NCI-H524 treated with DMSO at 0.1 percent for 48 hours (cell line): ENCODE data around the gene RAB11A.

Source experiments
- DNase-seq: peaks from one replicate; lab custom pipeline; 2025; lab: John Stamatoyannopoulos, UW

The RAB11A gene

GRCh38 chr15:65885668-65886218, 16.5 kb downstream of the RAB11A start:
- DNase-seq = no peak

GRCh38 chr15:65887565-65887964, 18.3 kb downstream of the RAB11A start:
- DNase-seq = no peak

GRCh38 chr15:65888981-65889380, 19.7 kb downstream of the RAB11A start:
- DNase-seq = no peak

- no peak for DNase-seq
Measured at GRCh38 chr15:65893060-65893459, 23.8 kb downstream of the RAB11A start.

- no peak for DNase-seq
Measured at GRCh38 chr15:65896236-65896635, 26.9 kb downstream of the RAB11A start.

GRCh38 chr15:65900488-65900887, 31.2 kb downstream of the RAB11A start:
- no peak for DNase-seq

- no peak for DNase-seq
Measured at GRCh38 chr15:65901336-65901735, 32.0 kb downstream of the RAB11A start.

- no peak for DNase-seq
Measured at GRCh38 chr15:65901836-65902235, 32.5 kb downstream of the RAB11A start.

- no peak for DNase-seq
Measured at GRCh38 chr15:65902373-65902772, 33.1 kb downstream of the RAB11A start.

GRCh38 chr15:65903296-65904073, 34.2 kb downstream of the RAB11A start:
- DNase-seq = no peak

- no peak for DNase-seq
Measured at GRCh38 chr15:65904301-65904700, 35.0 kb downstream of the RAB11A start.

GRCh38 chr15:65906396-65906795, 37.1 kb downstream of the RAB11A start:
- no peak for DNase-seq

GRCh38 chr15:65907661-65908060, 38.4 kb downstream of the RAB11A start:
- no peak for DNase-seq

- DNase-seq = no peak
Measured at GRCh38 chr15:65908876-65909275, 39.6 kb downstream of the RAB11A start.

GRCh38 chr15:65909831-65910230, 40.5 kb downstream of the RAB11A start:
- DNase-seq = no peak

GRCh38 chr15:65910341-65910740, 41.0 kb downstream of the RAB11A start:
- DNase-seq = no peak

- no peak for DNase-seq
Measured at GRCh38 chr15:65912235-65912634, 42.9 kb downstream of the RAB11A start.

GRCh38 chr15:65913631-65914199, 44.4 kb downstream of the RAB11A start:
- DNase-seq = no peak

GRCh38 chr15:65914386-65914785, 45.1 kb downstream of the RAB11A start:
- no peak for DNase-seq

GRCh38 chr15:65914981-65915925, 46.0 kb downstream of the RAB11A start:
- no peak for DNase-seq

GRCh38 chr15:65916041-65916663, 46.9 kb downstream of the RAB11A start:
- DNase-seq = no peak
